HG02885 (cell line): Measurements from ENCODE around the gene GRID1.

Experiments used
- ATAC-seq: cut with Tn5 transposase; IDR thresholded peaks from one replicate; pipeline ENCODE4 v1.9.1; 2021; ENCODE audit warnings: mild to moderate bottlenecking; ENCODE audit not compliant: unreplicated experiment, poor library complexity

The GRID1 gene

DNA sequence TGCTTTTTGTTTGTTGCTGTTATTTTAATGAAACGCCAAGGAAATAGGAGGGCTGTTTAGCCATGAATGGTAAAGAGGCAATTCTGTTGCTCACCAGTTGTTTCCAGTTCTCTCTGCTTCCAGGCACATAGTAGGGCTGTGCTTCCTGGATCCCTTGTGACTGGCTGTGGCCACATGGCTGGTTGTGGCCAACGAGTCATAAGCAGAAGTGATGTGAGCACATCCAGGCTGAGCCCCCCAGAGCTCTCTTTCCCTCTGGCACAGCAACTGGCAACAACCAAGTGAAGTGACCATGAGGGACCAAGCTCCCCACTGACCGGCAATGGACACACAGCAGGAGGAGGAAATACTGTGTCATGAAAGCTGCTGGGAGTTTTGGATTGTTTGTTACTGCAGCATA, 10.3 kb downstream of the GRID1 start:
- no peak for ATAC-seq

DNA sequence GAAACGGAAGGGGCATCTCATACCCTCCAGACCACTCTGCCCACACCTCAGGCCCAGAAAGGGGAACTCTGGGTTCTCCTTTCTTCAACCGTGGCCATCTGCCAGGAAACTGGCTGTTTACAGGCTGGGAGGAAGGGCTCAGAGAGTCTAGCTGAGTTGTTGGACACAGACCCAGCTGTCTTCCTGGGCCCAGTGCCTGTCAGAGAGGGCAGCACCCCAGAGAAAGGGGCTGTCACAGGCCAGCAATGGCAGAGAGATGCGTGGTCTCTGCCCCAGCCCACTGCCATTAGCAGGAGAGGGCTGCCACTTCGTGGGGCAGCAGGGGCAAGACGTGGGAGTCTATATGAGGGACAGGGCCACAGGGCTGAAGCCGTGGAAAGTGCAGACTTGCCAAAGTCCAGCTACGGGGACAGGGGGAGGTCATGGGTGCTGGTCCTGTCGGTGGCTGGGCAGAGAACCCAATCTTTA, 11.0 kb downstream of the GRID1 start:
- ATAC-seq, result no peak

DNA sequence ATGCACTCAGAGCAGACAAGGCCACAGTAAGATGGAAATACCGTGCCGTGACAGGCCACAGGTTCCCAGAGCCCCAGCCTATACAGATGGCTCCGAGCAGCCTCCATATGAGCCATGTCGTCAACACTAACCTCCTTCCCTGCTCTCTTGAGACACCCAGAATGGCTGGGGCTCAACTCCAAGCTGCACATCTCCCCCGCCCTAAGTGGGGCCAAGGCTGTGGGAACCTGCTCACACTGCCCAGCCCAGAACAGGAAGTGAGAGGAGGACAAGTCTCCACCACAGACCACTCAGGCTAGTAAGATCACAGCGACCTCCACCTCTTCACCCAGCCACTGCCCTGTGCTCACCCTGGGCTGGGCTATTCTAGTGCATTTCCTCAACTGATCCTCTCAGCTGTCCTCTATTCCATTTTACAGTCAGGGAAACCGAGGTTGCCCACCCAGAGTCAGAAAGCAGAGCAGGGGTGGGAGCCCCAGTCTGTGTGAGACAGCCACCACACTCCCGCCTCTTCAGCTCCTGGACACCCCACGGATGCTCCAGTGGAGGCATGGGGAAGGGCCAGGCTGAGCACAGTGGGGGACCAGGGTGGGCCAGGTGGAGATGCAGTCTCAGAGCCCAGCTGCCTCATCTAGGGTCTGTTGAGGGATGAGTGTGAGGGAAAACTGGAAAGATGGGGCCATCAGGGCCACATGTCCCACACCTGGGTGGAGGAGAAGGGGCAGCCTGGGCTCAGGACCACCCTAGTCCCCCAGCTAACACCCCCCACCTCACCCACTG, 11.6 kb downstream of the GRID1 start:
- ATAC-seq, result peak; percentile 67

DNA sequence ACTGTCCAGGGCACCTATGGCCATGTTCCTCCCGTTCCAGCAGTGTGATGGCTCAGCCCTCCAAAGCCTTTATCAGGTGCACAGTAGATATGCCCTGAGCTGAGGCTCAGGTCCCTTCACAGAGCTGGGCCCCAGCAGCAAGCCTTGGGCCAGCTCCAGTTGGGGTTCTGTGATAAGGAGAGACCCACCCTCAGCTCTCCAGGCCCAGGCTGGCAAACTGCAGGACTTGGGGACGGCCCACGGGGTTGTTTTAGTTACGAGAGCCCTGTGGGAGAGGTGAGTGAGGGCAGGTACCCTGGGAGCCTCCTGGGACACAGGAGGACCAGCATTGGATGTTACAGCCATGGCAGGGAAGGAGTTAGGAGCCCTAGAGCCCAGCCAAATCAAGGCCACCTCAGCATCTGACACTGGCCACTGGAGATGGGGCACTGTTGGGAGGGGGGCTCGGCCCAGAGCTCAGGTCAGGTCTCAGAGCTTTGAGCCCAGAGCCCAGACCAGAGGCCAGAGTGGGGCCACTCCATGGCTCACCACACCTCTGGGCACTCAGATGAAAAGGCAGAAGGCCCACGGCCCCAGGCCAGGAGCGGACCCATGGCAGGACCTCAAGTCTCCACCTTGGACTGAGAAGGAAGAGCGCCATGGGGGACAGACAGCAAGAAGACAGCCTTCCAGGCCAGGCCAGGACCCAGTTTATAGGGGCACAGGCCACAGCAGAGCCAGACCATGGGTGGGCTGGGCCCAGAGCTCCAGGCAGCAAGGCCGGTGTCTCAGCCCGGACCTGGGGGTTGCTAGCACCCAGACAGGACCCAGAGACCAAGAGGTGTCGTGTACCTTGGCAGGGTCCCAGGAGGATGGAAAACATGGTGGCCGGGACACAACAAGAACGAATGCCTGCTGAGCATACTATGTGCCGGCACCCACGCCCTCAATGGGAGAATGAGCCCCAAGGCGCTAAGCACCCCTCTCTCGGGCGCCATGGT, 12.8 kb downstream of the GRID1 start:
- ATAC-seq, result no peak

DNA sequence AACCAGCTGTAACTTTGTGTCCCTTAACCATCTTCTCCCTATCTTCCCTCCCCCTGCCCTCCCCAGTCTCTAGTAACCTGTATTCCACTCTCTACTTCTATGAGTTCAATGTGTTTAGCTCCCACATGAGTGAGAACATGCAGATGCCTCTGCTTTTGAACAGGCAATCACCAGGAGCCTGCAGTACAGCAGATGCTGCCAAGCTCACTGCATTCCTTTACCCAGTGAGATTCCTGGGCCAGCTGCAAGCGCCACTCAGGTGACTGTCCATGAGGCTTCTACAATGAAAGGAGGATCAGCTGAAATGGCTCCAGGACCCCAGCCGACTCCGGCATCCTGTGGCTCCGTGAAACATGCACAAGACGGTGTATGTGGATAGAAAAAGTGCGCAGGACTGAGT, 15.7 kb downstream of the GRID1 start:
- no peak for ATAC-seq

DNA sequence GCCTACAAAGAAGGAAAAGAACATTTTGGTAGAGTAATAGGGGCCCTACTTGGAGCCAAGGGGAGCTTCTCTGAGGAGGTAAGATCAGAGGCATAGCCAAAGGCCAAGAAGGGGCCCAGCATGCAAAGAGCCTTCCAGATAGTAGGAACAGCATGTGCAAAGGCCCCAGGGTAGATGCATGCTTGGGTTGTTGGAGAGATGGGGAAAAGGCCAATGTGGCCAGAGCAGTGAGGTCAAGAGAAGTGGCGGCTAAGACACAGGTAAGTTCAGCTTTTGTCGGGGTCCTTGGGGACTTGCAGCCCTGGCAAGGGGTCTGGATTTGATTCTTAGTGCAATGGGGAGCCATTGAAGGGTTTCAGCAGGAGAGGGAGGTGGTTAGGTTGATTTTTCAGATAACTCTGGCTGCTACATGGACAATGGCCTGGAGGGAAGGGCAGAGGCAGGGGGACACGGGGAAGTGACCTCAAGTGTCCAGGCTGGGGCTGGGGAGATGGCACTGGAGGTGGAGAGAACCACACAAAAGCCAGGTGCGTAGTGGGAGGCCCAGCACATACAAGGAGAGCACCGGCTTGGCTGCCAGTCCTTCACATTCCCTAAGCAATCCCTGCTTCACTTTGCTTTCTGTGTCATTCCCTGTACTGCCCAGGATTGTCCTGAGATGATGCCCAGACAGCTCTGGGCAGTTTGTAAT, 16.5 kb downstream of the GRID1 start:
- no peak for ATAC-seq

DNA sequence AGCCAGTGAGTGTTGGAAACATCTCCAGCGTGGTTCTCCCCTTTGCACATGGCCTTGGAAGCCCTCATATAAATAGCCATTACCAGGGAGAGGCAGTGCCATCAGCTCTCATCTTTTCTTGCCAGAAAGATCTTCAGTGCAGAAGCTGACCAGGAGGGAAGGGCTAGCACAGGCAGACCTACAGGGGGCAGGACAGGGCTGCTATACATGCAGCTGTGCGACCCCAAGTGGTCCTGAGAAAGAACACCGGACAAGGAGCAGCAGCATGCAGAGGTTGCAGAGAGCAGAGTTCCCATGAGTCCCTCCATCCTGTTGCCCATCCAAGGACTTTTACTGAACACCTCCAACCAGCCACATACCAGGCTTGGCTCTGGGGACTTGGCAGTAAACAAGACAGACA, 17.1 kb downstream of the GRID1 start:
- no peak for ATAC-seq

DNA sequence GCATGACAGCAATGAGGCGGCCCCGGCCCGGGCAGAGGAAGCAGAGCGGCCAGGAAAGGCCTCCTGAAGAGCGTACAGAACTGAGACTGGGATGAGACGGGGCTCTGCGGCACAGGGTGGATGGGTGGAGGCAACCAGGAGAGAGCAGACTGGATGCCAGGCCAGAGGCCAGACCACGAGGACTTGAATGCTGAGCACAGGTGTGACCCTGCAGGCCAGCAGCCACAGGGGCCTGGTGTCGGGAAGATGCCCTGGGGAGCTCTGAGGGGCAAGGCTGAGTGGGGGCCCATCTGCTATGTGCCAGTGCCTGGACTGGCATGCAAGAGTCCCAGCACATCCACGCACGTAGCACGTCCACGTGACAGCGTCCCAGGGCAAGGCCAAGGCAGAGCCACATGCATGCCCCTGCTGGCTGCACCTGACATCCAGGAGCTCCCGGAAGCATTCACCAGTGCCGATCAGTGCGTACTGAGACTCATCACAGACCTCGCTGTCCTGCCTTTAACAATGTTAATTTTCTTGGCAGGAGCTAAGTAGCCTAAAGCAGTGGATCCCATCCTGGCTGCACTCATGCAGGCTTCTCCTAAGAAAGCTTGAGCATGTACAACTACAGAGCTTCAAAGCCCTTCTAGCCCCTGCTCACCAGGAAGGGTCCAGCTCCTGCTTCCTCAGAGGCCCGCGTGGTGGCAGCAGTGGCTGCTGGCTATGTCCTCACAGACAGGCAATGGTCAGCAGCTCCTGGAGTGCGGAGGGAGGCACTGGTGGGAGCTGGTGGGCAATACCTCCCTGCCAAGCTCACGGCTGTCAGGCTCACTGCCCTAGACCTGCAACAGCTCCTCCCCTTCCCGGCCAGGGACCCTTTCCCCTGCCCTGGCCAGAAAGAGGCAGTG, 18.0 kb downstream of the GRID1 start:
- ATAC-seq, result no peak

DNA sequence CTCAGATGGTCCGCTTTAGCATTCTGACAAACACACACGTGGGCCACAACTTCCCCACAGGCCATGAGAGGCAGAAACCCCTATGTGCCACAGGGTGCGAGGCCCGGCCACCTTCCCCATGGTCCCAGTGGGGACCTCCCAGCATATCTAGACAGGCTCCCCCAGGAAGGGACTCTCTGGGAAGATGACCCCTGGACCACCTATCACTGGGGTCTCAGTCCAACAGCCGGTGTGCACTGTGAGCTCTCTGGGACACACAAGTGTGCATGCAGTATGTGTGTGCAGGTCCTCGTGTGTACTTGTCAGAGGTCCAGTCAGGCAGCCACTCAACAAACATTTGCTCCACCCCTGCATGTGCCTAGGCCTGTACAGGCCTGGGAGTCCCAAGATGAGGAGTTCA, 18.7 kb downstream of the GRID1 start:
- no peak for ATAC-seq

DNA sequence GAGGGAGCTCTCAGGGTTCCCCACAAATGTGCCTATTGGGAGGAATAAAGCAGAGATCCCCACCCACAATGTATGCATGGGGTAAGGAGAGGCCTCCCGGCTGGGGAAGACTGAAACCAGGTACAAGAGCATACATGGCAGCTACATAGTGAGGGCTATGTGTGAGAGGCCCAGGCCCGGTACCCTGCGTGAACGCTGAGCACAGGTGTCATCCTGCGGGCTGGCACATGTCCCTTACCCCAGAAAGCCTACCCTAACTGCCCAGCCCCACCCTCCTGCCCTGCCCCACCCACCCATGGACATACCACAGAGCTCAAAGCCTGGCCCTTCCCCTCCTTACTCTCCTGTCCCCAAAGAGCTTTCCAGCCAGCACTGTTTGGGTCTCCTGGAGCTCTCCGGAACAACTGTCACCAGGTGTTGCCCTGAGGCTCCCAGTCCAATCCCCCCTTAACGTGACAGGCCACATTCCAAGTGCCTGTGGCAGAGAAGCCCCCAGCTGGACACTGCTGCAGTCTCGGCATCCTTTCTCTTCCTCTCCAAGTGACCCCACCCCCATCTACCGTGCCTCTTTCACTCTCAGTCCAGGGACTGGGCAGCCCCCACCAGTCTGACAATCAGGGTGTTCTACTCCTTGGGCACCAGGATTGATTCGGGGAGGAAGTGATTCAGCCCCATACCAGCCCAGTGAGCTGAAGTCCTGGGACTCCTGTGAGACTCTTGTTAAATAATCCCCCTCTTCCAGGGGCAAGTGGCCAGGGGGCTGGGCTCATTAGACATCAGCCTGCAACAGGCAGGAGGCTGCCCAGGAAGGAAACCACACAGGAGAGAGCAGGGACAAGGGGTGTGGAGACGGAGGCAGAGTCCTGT, 19.6 kb downstream of the GRID1 start:
- no peak for ATAC-seq

DNA sequence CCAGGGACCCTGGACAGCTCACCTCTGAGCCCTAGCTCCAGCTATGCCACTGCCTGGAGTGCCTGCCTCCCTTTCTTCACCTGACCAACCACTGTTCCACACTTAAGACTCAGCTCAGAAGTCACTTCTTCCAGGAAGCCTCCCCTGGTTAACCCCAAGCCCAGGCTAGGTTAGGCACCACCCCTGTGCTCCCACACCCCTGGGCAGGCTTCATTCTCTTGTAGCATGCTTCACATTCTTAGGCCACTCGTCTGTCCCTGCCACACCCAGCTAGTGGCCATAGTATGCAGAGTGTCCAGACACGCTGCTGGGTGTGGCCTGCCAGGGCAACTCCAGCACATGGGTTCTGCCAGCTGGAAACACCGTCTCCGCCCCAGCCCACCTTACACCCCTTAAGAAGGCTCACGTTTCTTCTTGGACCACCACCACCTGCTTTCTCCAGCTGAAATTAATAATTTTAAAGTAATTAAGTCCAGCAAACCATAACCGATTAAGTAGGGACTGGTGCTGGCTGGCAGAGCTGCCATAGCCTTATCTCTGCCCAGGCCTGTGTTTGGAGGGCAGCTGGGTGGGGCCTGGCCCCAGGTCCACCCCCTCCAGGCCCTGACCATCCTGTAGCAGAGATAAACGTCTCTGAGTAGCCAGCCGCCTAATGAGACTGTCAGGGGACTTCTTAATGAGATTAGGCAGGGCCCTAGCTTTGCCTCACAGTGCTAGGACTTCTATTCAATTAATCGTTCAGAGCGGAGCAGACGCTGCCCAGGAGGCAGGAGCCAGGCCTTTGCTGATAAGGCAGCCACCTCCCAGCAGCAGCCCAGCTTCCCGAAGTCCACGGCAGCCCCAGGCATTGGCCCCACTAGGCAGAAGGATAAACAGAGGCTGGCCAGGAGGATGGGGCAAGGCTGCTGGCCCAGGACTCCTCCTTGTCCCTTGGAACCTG, 20.5 kb downstream of the GRID1 start:
- ATAC-seq, result no peak

DNA sequence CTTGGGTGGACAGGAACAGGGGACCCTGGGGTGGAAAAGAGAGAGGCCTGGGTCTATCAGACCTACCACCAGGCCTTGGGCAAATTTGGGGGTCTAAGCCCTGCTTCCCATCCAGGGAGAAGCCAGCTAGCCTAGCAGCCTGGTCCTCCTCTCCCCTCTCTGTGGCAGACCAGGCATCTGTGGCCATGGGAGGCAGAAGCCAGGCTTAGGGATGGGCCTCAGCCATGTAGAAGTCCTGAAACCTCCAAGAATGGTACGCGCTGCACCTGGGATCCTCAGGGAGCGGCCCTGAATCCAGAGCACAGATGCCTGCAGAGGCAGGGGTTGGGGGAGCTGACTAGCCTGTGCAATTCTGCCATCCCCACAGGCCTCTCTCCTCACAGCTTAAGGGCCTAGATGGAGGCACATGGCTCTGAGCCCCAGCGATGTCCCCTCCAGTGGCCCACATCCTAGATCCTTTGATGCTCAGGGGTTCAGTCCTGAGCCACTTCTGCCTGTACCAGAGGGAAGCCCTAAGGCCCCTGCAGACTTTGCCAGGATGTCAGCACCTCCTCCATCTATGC, 21.2 kb downstream of the GRID1 start:
- ATAC-seq, result no peak

DNA sequence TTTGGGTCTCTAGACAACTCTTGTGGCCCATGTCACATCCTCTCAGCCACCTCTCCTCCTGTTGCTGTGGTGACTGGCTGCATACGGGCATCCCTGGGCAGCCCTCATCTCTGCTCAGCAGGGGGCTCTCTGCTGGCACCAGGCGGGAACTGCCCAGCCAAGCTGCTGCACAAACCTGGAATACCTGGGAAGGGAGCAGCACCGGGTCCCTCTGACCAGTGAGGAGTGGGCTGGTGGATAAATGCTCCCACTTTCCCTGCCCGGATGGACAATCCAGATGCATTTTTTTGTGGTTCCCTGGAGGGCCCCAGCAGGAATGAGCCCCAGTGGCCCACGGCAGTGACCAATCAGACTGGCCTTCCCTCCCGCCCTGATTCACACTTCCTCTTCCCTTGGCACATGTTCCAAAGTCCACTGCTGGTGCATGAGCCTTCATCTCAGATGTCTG, 21.9 kb downstream of the GRID1 start:
- ATAC-seq, result no peak

DNA sequence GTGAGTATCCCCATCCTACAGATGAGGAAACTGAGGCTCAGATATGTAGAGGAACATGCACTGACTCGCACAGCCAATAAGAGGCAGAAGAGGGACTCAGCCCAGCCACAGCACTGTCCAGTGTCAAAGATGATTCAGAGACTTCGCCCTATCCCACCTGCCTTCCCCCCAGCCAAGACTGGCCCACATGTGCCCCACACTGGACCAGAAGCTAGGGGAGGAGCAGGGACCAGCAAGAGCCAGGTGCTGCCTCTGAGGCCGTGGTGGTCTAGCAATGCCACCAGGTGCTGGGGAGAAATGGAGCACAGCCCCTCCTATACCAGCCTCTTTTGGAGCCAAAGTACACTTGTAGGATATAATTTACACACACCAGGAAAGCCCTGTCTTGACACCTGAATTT, 22.3 kb downstream of the GRID1 start:
- no peak for ATAC-seq

DNA sequence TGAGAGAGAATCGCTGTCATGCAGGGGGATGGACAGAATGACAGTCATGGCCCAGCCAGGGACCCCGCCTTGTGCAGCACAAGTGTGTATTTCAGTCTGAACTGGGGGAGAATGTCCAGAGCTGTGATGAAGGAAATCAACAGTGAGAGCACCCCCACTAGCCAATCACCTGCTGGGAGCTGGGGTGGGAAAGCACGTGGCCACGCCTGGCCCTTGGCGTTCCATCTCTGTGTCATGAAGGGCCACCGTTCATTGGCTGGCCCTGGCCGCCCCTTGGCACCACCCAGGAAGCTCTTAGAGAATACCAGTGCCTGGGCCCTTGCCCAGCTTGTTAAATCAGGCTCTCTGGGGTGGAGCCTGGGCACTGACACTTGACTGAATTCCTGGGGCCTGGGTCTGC, 22.8 kb downstream of the GRID1 start:
- no peak for ATAC-seq

DNA sequence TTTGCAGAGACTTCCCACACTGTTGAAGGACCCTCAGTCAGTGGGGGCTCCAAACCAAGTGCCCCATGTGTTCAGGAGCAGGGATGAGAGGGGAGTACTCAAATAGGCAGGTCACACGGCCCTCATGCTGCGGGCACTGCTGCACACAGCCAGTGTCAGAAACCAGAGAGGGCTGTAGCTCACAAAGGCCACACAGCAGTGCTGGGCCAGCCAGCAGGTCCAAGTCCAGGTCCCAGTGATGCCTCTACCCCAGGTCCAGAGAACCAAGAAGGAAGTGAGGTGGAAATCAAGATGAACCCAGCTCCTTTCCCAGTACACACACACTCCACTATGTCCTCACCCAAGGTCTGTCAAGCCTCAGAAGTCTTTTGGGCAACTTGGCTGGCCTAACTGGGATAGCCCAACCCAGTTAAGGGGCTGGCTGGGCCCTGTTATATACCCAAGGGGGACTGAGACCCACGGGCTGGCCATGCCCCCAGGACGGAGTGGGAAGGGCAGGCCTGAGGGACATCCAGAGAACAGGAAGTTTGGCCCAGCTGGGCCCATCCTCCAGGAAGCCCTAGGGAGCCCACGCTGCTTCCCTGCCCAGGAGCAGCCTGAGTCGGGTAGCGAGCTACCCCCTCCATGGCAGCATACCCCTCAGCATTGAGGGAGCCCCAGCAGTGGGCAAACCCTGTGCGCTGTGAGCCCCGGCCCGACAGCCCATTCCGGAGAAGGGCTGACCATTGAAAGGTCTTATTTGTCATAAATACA, 24.3 kb downstream of the GRID1 start:
- ATAC-seq, result no peak

DNA sequence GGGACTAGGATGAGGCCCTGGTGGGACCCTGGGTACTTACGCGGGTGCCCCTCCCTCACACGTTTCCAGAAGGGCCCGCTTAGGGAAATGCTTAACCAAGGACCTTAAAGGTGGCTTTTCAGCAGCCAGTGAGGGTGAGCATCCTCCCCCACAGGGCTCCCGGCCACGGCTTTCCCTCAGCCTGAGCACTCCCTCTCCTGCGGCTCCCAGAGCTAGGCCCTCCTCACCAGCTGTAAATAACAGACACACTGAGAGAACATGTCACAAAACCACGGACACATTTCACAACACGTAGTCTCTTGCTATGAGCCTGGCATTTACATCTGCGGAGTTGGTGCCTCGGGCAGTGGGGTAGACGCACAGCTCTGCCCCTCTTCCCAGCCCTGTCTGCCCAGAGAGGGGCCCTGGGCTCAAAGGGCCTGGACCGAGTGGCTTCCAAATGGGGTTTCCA, 25.2 kb downstream of the GRID1 start:
- no peak for ATAC-seq
